Kidney capillary endothelial cell (primary cell): ENCODE results near the gene BCO2.
A peak's percentile ranks its signal among the peaks of the same experiment; 100 is the strongest.
"Not testable (repeated sequence)": the region's sequence is repeated elsewhere in the genome, so short reads cannot be mapped to it uniquely, and the experiment has no call there.

Experiments used
- DNase-seq: peaks from one replicate; pipeline ENCODE4 v3.0.0-alpha.2; 2018; ENCODE audit warnings: low spot score

BCO2 gene, protein sequence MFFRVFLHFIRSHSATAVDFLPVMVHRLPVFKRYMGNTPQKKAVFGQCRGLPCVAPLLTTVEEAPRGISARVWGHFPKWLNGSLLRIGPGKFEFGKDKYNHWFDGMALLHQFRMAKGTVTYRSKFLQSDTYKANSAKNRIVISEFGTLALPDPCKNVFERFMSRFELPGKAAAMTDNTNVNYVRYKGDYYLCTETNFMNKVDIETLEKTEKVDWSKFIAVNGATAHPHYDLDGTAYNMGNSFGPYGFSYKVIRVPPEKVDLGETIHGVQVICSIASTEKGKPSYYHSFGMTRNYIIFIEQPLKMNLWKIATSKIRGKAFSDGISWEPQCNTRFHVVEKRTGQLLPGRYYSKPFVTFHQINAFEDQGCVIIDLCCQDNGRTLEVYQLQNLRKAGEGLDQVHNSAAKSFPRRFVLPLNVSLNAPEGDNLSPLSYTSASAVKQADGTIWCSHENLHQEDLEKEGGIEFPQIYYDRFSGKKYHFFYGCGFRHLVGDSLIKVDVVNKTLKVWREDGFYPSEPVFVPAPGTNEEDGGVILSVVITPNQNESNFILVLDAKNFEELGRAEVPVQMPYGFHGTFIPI

DNA sequence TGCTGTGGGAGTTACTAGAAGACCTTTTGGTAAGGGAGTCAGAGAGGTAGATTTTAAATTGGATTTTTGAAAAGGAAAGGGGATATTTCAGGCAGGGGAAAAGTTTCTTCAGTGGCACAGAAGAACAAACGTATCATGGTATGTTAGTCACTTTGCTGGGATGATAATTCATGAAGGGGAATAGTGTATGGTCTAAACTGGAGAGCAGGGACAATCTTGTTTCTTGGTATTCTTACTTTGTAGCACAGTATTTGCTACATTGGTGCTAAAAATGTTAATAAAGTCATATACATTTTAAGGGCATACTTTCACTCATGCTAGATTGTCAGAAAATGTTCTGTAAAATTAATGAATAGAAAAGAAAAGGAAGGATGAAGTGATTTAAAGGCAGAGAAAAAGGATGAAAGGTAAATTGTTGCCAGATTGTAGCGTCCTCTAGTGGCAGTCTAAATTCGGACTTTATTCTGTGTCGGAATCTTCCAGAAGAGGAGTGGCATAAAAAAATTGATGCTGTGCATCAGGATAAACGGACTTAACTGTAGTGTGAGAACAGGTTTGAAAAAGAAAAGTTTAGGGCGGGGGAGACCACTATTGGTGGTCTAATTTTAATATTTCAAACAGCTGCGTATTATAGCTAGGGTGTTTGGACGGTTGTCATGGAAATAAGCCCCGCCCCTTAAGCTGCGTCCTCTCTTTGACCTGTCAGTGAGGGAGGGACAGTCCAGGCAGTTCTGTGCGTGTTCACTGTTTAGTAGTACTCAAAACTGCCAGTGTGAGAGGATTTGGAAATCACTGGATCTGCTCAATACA lies at the start of gene BCO2:
BCO2 (plus strand) TSS at position 724 of the 810 bp plus-strand sequence. CDS start 90 bp downstream, outside the sequence.
- peak; percentile 63 for DNase-seq

DNA sequence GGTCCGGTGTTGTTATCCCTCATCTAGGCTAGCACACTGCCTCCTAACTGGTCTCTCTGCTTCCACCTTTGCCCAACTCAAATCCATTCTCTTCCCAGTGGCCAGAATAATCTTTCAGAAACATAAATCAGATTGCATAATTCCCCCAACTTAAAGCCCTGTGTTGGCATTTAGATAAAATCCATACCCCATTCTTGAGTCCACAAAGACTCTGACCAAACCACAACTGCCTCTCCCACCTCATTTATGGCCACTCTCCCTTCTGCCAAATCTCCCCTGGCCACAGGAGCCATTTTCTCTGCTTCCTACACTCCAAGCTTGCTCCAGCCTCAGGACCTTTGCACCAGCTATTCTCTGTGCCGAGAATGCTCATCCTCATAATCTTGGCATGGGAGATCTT lies 48.3 kb upstream of the BCO2 start:
- no peak for DNase-seq

DNA sequence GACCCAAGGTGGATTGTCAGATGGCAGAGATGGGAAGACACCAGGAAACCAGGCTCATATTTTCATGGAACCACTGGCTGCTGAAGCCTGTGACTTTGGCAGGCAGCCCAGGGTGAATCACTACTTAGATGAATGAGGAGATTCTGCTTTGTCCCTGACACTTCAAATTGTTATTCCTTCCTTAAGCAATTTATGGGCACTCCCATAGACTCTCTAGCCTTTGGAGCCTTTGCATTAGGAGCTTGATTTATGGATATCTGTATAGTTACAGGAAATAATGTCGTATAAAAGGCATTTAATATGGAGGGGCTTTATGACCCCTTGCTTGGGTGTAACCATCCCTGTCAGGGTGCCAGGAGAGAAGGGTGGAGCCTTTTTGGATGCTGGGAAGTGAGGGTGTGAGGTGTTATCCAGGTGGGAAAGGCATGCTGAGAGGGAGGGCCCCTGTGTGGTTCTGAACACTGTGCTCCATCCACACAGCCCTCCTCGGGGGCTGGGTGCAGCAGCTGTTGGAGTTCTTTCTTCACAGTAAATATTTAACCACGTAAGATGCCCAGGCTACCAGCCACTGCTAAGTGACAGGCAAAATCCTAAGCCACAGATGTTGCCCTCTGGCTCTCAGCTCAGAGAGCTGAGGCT lies 46.7 kb upstream of the BCO2 start:
- peak; percentile 82 for DNase-seq

DNA sequence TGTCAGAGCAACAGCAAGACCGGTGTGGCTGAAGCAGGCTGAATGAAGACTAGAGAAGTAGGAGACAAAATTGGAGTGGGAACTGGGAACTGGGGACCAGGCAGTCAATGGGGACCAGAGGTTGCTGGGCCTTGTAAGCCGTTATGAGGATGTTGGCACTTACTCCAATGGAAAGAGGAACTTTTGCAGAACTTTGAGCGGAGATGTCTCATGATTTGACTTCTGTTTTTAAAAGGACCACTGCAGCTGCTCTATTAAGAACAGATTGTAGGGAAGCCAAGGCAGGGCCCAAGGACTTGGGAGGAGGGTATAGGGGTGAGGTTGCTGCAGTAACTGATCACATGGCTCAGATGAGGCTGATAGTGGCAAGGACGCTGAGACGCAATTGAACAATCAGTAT lies 45.7 kb upstream of the BCO2 start:
- no peak for DNase-seq

DNA sequence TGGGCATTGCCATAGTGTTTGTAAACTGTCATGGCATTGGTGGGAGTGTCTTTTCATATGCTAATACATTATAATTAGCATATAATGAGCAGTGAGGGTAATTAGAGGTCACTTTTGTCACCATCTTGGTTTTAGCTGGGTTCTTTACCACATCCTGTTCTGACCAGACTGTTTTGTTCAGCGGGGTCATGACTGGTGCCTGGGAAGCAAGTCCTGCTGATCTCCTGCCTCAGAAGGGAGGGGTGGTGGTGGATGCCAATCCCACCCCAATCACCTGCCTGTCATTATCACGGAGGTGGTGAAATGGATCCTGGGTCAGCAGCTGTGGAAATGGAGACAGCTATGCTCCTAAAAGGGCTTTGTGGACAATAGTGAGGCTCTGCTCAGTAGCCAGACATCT lies 42.6 kb upstream of the BCO2 start:
- no peak for DNase-seq

DNA sequence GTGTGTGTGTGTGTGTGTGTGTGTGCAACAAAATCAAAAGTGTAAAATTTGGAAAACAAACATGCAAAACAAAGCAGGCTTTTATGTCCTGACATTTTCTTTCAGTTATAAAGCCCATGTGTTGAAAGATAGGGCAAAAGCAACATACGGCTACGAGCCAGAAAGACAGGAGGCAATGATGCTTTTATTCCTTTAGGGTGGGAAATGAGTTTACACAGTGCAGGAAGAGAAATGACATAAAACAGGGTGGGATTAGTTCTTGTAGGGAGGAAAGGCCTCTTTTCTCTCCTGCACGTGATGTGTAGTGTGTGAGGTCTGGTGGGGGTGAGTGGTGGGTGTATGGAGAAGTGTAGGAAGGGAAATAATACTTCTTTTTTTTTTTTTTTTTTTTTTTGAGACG lies 40.8 kb upstream of the BCO2 start:
- DNase-seq: no peak

DNA sequence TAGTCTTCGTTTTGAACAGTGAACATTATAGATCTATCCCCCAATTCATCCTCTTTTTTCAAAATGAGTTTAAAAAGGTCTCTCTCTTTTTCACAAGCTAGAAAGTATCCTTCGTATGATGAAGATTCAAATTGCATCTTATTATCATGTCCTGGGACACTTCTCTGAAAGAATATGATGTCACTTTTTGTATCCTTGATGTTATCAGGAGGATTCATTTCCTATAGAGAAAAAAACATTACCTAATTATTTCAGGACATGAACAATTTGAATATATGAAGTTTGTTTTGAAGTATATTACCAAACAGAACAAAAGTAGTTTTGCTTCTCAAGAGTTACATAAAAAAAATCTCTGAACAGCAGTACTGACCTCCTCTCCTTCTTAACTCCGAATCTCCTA lies 31.7 kb upstream of the BCO2 start:
- no peak for DNase-seq

DNA sequence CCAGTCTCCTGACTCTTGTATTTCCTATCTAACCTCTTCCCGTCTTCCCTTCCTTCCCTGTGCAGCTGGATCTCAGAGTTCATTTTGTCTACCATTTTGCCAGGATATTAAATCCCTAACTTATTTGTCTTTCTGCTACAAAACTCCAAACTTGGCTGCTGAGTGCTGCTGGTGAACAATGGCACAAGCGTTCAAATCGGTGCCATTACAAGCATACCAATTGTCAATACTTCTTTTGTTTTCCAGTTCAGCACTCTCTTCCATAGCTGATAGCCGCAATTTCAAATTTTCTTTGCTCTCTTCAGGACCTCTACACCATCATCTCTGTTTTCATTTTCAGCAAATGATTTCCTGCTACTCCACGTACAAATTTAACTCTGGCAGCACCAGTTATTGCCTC lies 24.8 kb upstream of the BCO2 start:
- DNase-seq: no peak

DNA sequence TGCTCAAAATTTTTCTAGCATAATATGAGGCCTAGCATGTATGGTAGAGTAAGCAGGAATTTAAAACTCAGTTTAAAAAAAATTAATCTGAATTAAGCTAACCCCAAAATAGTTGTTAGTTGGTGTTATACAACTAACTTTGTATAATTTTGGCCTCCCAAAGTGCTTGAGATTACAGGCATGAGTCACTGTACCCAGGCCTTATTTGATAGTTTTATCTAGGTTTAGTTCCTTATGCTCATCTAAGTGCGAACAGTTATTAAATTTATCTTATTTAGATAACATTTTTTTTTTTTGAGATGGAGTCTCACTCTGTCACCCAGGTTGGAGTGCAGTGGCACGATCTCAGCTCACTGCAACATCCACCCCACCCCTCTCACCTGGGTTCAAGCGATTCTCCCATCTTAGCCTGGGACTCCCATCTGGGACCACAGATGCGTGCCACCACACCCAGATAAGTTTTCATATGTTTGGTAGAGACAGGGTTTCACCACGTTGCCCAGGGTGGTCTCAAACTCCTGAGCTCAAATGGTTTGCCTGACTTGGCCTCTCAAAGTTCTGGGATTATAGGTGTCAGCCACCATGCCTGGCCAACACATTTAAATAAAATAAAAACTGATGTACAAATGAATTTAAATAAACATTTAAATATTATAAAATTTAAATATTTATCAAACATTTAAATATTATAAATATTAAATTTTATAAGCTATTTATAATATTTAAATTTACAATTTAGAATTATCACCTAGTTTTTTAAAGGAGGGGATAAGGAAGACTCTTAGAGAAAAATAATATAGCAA lies 19.0 kb upstream of the BCO2 start:
- no peak for DNase-seq

DNA sequence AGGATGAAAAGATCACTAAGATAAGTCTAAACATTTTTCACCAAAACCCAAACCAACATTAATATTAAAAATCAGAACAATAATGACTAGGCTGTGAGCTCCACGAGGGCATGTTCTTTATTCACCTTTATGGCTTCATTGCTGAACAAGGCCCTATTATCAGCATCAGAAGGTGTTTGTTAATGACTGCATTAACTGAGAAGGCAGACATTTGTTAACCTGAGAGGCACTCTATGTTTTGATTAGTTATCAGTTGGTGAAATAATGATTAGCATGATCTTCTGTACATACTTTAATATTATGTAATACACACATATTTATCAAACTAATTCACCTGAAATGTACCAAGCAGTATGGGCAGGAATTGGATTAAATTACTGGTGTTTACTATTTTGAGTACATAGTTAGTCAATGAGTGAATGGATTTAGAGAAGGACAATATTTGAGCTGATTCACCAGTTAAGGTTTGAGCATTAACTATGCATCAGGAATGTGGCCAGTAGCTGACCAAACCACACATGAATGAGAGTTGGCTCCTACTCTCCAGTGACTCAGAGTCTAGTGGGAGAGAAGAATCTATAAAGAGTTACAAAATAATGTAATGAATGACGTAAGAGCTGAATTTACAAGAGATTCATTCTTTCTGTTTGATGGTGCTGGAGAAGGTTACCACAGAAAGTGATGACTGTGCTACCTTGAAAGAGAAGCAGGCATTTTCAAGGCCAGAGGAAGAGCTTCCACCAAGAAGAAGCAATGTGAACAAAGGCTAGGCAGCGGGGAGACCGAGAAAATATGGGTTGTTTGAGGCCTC lies 18.2 kb upstream of the BCO2 start:
- DNase-seq: peak; percentile 95

DNA sequence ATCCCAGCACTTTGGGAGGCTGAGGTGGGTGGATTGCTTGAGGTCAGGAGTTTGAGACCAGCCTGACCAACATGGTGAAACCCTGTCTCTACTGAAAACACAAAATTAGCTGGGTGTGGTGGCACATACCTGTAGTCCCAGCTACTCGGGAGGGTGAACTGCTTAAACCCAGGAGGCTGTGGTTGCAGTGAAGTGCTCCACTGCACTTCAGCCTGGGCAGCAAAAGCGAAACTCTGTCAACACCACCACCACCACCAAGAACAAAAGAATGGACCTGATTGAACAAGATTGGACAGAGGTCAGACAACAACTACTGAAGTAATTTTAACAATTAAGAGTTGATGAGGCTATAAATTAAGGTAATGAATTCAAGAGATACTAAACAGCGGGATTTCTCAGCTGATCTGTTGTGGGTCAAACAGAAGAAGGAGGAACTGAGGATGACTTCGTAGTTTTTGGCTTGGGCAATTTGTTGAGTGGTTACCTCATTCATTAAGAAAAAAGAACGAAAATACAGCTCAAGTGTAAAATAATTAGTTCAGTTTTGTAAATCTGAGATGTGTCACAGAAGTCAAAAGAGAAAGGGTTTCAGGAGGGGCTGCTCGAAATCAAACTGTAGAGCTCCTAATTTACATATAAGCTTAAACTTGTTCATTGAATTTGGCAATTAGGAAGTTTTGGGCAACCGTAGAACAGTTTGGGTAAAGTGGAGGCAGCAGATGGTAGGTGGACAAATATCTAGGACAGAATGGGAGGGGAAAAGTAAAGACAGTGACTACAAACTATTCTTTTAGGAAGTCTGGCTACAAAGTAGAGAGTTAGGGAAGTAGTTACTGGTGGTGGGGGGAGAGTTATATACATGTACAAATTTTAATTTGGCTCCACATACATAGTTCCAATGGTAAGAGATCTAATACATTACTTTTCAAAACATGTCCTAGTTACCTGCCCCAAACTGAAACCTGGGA lies 15.9 kb upstream of the BCO2 start:
- no peak for DNase-seq

DNA sequence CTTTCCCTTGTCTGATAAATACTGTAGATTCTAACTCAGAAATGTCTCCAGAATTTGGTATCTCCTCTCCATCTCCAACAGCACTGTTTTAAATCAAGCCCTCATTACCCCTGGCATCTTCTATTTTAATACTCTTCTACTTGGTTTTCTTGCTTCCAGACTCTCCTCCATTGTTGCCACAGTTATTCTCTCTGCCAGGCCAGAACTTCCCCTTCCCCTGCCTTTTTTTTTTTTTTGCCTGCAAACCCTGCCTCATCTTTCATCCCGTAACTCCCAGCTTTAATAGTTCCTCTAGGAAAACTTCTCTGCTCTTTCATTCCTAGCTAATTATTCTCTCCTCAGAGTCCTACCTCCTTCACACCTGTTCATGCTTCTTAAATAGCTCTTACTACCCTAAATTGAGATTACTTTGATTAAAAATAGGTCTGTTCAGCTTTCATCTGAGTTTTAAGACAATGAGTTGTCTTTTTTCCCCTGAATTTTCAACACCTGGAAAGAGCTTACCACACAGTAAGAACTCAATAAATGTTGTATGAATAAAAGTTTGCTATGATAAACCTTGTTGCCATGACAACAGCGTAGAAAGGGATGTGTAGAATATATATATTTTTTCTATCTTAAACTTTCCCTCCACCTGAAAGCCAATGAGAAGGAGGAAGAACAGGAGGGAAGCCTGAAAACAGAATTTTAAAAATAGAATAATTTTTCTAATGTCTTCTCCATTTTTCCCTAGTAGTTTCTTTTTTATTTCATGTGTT lies 15.0 kb upstream of the BCO2 start:
- no peak for DNase-seq

DNA sequence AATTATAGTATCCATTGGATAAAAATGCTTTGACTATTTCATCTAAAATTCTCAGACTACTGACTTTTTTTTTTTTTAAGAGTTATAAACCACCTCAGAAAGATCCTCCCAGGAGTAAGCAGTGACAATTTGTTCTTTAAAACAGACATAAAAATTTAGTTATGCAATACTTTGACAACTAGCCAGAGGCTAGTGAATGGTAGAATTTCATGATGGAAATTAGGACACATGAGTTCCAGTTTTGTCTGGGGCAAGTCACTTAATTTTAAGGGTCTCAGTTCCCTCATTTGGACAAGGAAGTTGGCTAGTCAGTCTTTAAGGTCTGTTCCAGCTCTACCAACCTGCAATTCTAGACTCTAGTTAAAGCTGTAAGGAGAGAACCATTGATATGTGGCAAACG lies 14.3 kb upstream of the BCO2 start:
- no peak for DNase-seq

DNA sequence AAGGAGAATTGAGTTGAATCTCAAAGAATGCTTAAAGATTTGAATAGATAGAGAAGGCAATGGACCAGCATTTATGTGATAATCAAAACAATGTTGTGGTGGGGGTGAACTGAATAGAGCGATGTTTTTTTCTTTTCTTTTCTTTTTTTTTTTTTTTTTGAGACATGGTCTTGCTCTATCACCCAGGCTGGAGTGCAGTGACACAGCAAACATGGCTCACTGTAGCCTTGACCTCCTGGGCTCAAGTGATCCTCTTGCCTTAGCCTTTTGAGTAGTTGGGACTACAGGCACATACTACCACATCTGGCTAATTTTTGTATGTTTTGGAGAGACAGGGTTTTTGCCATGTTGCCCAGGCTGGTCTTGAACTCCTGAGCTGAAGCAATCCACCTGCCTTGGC lies 13.1 kb upstream of the BCO2 start:
- not testable (repeated sequence) for DNase-seq

DNA sequence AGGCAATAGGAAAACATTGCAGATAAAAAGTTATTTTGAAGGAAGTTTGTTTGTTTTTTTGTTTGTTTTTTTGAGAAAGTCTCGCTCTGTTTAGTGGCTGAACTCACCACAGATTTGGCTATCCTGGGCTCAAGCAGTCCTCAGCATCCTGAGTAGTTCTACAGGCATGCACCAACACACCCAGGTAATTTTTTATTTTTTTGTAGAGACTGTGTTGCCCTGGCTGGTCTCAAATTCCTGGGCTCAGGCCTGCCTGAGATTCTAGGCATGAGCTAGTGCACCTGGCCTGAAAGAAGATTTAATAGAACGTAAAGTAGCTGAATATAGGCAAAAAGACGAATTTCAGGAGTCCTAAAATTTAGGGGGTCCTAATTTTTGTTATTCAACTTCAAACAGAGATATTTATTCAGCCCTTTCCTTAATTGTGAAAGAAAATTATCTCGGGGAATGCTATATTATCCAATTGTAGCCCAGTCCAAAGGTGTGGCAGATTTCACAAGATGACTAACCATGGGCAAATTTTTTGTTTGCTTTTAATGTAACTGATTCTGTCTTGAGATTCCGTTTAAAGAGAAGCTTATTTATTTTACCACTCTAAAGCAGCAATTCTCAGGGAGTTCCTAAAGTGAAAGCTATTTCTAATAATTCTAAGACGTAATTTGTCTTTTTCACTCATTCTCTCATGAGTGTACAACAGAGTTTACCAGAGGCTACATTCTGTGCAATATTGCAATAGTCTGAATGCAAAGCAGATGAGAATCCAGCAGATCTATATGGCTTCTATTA lies 12.4 kb upstream of the BCO2 start:
- DNase-seq: no peak

DNA sequence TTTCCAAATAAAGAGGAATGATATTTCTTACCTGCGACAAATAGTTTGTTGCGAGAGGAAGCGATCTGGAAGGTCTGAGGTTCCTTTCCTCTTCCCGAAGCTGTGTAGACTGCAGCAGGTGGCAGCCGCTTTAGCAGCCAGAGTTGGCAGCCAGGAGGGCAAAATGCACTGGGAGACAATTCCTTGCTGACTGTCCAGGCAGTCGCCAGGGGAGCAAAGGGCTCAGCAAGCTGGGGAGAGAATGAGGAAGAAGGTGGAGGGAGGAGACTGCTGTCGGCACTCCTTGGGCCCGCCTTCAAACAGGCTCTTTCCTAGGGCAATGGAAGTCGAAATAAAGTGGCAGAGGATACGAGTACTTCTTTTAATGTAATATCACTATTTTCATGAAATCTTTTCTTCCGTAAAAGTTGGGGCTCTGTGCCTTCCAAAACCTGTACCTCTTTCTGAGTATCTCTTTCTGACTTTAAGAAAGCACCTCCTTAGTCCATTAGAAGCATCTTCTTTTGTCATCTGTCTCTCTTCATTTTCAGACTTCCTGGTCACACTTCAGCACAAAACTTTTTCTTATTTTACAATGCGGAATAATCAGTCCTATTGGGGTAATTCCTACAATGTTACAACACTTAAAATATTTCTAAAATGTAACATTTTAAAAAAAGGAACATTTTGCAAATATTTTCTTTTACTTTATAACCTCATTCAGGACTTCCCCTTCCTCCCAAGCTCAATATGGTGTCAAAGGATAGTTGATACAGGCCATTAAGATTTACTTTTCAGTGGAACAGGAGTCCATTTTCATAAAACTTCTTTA lies 11.2 kb upstream of the BCO2 start, which contains the start of gene IL18:
IL18 (minus strand) TSS at position 220 of the 811 bp plus-strand sequence. CDS start 9,041 bp downstream, outside the sequence.
- no peak for DNase-seq

DNA sequence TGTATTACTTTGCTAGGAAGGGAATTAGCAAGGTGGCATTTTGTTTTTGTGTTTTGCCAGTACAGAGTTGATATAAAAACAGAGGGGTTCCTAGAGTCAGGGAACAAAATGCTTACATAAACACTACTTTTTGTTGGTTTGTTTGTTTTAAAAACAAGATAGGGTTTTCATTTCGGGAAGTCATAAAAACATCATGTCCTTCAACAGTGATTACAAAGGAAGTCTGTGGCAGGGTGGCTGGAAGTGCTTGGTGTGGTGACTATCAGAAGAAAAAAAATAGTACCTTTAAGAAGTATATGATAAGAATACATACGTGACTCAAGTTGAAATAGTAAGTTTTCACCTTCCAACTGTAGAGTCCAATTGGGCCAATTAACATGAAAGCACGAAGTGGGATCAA lies 10.3 kb upstream of the BCO2 start:
- DNase-seq: no peak
